Lower leg skin (tissue), 3 donors: ENCODE results near the gene SHH.

ENCODE experiments used
- CTCF ChIP-seq, 3 donors: fragments of 450-650 bp; IDR thresholded peaks; one replicate each; pipeline ENCODE4 v1.5.1; 2016; ENCODE audit warnings: antibody characterized with exemption in 3 of 3, mild to moderate bottlenecking in 3 of 3, moderate library complexity in 2 of 3
- POLR2A ChIP-seq, 2 donors: fragments of 450-650 bp; IDR thresholded peaks; one replicate each; pipeline ENCODE4 v1.6.1; 2016 to 2017; ENCODE audit warnings: antibody characterized with exemption in 2 of 2, mild to moderate bottlenecking in 1 of 2, moderate library complexity in 1 of 2

GRCh38 chr7:155781433-155781832 is 30.8 kb downstream of the SHH start:
- no peak for TF ChIP-seq CTCF (IDR thresholded peaks at IDR 0.05)
- no peak for TF ChIP-seq POLR2A (IDR thresholded peaks at IDR 0.05)
